NCI-H2107 treated with DMSO at 0.1 percent for 48 hours (cell line): Measurements from ENCODE around the gene LMBRD1.
"Not testable (repeated sequence)": the region's sequence is repeated elsewhere in the genome, so short reads cannot be mapped to it uniquely, and the experiment has no call there.

ENCODE experiments used
- DNase-seq: peaks from one replicate; lab custom pipeline; 2025; ENCODE audit not compliant: unreplicated experiment; lab: John Stamatoyannopoulos, UW

The LMBRD1 gene

DNA sequence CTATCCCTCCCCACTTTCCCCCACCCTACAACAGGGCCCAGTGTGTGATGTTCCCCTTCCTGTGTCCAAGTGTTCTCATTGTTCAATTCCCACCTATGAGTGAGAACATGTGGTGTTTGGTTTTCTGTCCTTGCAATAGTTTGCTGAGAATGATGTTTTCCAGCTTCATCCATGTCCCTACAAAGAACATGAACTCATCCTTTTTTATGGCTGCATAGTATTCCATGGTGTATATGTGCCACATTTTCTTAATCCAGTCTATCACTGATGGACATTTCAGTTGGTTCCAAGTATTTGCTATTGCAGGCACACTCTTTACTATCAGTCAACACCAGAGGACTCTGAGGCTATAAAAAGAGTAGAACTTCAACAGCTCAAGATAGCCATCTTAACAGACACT, 2.0 kb upstream of the LMBRD1 start:
- not testable (repeated sequence) for DNase-seq

DNA sequence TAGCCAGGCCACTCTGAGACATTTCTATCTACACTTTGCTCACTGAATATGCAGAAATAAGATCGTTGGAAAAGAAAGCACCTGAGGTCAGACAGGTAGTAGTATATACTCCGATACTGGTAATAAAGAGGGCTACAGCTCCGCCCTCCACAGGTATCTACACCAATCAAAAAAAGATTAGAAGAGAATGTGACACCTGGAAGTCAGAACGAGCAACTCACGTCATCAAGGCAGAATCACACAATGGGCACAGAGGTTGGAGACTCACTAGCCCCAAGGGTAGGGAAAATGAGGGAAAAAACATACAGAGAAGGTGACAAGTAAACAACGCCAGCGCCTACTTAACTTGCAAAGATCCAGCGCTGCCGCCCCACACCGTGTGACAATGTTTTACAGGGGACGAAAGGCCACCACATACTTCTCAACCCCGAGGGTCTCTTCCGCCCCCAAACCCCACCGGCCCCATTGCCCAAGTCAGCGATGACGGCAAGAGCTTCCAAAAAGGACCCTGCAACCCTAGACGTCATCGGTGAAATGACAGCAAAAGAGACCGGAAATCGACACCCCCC, 653 bp downstream of the LMBRD1 start:
- peak; percentile 85 for DNase-seq

DNA sequence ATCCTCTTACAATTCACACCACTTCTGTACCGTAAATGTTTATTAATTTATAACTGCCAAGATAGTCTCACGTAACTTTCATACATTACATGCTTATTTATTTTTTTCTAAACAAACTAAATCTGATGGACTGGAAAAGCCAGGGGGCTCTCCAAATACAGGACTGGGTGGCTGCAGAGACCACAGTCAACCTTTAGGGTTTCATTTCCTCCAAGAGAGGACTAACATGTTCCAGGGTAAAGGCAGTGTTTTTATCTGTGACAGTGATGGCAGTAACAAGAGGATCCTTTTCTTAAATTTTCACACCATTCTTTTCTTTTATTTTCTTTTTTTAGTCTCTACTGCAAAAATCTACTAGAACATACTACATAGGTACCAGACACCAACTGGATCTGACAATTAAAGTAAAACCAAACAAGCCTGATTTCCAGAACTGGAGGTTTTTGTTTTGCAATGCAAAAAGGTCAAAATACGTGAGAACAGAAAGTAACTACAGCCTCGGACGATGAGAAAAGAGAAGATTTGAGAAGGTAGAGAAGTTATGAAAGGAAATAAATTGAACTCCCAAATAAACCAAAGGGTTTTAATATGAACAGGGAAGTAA, 1.2 kb downstream of the LMBRD1 start:
- DNase-seq, result no peak

DNA sequence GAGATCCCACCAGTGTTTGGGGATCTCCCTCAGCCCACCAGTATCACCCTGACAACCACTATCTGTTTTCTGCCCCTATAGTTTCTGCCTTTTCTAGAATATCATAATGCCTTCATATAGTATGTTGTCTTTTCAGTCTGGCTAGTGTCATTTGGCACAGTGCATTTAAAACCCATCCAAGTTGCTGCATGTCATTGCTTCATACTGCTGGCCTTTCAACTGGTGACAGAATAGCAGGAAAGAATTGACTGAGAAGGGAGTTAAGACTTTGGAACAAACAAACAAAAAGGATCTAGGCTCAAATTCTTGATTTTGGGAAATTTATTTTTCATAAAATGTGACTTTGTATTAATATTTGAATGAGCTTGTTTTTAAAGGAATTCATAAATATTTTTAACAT, 4.5 kb downstream of the LMBRD1 start:
- DNase-seq, result no peak

DNA sequence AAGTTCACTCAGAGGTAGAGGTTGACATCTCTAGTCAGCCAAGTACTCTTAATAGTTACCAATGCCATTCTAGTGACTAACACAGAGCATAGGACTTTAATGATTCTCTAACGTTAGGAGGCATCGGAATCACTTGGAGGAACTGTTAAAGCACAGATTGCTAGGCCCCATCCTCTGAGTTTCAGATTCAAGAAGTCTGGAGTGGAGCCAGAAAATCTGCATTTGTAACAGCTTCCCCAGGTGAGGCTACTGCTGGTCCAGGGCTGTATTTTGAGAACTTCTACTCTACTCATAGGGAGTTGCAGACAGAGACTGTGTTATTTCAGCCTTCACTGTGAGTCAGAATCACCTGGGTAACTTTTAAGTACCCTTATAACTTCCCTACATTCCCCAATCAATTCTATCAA, 5.7 kb downstream of the LMBRD1 start:
- DNase-seq, result peak; percentile 1

DNA sequence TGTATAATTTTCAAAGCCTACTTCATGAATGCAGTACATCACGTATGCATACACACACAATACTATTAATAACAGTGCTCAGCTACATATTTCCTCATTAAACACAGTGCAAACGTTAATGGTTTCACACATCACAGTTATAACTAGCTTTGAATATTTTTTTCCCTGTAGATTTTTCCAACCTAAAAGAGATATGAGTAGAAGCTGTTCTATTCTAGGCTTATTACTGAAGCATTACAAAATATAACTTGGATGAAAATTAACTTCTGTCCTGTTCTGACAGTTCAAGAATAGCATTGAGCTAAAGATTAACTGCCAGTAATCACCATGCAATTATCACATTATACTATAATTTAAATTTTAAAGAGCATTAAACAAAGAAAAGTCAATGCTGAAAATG, 6.2 kb downstream of the LMBRD1 start:
- DNase-seq, result no peak

DNA sequence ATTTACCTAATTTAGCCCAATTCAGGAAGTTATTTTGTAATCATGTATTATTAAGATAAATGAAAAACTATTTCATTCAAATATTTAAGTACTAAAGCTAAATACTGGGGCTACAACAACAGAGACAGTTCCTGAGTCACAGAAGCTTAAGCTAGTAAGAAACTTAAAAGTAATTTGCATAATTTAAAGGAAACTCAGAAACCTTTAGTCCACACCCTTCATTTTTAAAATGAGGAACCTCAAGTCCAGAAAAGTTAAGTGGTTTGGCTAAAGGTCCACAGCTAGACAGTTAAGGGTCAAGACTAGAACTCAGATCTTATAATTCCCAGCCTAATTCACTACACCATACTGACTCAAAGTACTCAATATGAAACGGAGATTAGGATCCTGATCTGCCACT, 7.2 kb downstream of the LMBRD1 start:
- DNase-seq, result no peak

DNA sequence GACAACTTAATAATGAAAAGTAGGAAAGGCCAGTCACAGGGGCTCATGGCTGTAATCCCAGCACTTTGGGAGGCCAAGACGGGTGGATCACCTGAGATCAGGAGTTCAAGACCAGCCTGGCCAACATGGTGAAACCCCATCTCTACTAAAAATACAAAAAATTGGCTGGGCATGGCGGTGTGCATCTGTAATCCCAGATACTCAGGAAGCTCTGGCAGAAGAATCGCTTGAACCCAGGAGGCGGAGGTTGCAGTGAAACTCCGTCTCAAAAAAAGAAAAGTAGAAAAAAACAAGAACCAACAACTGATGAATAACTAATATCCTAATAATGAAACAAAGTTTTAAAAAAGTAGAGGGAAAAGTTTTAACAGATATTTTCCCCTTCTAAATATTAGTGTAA, 9.4 kb downstream of the LMBRD1 start:
- DNase-seq, result not testable (repeated sequence)

DNA sequence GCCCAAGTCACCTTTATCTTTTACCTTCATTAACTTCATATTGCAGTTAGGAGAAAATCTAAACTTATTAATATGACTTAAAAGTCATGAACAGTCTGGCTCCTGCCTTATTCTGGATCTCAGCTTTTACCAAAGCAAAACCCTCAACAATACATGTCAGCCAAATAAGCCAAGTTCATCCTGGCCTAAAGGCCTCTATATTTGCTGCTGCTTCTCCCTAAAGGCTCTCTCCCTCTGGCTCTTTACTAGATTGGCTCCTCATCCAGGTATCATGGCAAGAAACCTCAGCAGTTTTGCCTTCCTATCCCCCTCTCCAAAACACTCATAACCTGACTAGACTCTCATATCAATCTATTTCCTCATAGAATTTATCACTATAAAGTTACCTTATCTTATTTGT, 11.1 kb downstream of the LMBRD1 start:
- no peak for DNase-seq

DNA sequence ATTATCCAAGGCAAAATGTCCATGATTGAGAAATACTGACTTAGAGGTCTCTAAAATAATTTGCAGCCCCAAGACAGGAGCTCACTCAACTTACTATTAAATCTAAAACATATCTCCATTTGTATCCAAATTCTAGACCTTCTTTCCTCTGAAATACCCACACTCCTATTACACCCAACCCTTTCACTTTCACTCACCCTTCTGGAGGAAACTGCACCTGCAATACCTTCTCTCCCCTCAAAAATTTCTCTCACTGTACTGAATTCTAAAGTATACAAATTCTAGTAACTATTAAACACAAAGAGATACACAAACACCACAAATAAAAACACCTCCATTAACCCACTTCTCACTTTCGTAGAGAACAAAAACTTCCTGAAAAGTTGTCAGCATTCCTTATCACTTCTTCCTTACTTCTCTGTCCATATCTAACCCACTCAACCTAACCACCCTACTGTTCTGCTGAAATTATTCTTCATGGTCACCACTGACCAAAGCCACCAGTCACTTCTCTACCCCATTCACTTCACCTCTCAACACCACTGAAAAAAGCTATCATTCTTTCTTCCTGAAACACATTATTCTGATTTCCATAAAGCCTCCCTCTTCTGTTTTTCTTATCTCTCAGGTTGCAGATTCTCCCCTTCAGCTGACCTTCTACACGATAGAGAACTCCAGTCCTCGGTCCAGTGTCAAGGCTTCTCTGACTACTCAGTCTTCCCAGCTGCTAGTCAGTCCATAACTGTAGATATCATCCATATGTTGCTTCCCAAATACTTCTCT, 12.0 kb downstream of the LMBRD1 start:
- no peak for DNase-seq

DNA sequence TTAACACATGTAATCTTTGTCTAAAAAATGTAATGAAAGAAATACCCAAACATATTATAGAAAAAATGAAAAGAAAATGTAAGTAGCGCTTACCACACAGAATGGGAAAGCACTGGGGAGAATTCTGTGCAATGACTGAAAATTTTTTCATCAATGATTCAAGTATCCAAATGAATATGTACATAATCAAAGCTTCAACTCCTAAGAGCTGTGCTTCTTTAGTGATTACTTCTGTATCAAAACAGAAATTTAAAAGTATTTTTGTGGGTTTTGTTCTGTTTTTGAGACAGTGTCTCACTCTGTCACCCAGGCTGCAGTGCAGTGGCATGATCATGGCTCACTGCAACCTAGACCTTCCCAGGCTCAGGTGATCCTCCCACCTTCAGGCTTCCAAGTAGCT, 13.7 kb downstream of the LMBRD1 start:
- no peak for DNase-seq

DNA sequence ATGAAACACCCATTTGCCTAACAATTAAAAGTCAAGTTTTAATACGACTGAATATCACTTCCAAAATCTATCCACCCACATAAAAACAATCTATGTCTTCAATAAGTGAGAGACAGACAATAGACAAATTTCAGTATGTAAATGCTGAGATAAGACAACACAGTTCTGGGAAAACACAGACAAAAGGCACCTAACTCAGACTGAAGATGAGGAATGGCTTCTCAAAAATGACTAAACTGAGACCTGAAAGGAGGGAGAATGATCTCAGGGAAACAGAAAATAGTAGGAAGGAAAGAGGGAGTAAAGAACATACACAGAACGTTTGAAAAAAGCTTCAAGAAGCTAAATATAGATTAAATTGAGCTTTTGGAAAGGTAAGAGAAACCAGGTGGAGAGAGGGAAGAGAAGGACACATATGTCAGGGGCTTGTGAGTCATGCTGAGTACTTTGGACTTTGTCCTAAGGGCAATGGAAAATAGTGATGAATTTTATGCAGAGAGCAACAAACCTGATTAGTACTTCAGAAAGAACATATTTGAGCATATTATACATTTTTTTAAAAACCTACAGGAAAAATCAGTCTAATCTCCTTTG, 16.1 kb downstream of the LMBRD1 start:
- DNase-seq, result no peak

DNA sequence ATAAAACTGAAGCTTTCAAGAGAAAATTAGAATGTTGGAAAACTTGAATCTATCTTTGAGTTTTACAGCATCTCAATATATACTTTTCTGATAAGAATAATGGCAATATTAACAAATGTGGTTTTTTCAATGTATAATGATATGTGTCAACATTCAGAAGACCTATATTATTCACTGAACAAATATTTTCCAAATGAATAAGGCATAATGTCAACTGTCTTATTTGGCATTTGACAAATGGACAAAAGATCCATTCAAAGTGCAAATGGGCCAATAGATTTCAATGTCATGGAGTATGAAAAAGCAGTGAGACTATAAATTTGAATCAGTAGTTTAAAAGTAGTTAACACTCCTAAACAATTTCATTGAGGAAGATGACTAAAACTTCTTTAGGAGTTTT, 20.9 kb downstream of the LMBRD1 start:
- no peak for DNase-seq

DNA sequence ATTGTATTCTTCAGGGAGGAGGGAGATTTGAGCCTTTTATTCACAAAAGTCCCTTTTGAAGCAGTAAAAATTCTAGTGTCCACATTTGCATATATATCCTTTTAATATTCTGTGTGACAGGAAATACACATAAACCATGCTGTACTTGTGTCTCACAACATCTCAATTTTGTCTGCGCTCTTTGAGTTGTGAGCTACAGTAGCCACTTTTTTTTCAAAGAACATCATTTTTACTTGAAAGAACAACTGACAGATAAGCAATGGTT, 21.3 kb downstream of the LMBRD1 start:
- DNase-seq, result no peak

DNA sequence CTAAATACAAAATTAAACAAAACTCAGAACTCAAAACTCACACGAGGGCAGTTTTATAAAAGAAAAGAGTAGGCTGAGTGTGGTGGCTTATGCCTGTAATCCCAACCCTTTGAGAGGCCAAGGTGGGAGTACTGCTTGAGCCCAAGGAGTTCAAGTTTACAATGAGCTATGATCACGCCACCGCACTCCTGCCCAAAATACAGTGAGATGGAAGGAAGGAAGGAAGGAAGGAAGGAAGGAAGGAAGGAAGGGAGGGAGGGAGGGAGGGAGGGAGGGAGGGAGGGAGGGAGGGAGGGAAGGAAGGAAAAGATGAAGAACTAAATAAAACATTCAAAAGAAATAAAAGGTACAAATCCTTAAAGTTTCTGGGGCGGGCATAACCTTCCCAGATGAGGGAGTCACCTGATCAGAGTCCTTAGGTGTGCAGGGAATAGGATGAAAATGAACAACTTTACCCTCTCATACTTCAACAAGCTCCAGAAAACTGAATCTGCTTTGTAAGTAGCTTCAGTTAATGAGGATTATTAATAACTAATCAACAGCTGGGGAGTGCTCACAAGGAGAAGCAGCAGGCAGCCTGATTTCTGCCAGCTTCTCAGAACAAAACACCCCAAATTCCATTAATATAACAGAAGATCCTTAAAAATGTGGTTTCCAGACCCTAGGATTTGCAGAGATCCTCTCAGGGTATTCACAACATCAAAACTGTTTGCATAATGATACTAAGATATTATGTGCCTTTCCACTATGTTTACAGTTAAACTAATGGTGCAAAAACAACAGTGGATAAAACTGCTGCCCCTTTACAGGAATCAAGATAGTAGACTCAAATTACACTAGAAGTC, 21.8 kb downstream of the LMBRD1 start:
- DNase-seq, result no peak

DNA sequence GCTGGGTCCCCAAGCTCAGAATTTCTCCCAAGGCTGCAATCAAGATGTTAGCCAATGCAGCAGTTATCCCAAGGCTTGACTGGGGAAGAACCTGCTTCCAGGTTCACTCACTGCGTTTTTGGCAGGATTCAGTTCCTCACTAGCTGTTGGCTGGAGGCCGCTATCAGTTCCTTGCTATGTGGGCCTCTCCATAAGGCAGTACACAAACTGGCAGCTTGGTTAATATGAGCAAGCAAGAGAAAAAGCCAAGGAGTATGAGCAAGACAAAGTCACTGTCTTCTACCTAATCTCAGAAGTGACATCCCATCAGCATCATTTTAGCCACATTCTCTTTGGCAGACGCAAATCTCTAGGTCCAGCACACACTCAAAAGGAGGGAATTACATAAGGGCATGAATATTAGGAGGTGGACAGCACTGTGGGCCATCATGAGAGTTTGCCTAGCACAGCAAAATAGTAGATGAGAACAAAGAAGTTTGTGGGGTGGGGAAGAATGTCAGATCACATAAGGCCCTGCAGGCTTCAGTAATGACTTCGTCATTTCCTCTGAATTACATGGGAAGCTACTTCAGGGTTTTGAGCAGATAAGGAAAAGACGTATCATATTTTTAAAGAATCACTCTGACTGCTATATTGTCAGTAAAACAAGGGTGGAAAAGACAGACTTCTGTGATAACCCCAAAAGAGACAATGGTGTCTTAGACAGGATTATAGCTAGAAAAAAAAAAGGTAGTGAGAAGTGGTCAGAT, 25.5 kb downstream of the LMBRD1 start:
- DNase-seq, result no peak

DNA sequence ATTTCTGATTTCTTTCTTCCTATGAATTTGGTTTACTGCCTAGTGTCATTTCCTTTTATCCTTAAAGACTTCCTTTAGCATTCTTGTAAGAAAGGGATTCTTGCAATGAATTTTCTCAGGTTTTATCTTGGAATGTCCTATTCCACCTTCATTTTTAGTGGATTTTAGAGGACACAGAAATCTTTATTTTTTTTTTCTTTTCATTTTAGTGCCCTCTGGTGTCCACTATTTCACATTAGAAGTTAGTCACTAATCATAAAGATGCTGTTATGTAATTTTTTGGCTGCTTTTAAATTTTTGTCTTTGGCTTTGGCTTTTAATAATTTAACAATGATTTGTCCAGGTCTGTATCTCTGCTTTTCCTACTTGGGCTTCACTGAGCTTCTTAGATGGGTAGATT, 28.1 kb downstream of the LMBRD1 start:
- no peak for DNase-seq

DNA sequence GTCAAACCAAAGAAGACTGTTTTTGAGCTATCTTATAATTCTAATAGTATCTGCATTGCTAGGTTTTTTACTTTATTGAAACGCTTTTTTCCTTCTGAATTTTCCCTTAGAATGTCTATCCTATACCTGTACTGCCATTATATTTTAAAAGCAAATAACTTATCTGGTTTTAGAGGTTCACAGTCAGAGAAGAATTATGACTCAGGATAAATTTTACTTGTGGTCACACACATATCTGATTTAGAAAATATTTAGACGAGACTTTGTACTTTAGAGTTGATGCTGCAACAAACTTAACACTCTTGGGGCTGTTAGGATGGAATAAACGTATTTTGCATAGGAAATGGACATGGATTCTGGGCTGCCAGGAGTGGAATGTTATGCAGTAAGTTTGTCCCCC, 33.0 kb downstream of the LMBRD1 start:
- DNase-seq, result no peak

DNA sequence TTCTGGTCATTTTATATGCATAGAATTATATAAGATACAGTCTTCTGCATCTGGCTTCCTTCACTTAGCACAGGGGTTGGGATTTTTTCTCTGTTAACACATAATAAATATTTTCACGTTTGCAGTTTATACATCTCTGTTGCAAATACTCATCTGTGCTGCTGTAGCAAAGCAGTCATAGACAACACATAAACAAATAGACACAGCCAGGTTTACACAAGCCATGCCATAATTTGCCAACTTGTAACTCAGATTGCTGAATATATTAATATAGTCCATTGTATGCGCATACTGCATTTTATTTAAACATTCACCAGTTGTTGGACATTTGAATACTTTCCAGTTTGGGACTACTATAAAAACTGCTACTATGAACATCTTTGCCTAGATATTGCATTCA, 35.0 kb downstream of the LMBRD1 start:
- DNase-seq, result no peak

DNA sequence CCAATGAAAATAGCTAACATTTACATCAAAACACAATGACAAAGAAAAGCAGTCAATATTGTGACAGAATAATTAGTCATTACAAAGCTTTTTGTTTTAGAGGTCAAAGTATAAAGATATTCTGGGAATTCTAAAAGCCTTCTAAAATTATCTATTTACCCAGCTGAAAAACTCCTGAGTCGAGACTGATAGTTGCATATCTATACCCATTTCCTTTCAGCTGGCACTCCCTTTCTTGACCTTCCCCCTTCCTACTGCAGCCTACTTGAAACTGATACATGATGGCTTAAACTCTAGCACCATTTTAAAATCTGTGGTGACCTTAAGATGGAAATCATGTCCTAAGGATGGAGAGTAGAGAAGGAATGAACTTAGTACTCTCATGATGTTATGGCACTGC, 38.6 kb downstream of the LMBRD1 start:
- DNase-seq, result no peak

DNA sequence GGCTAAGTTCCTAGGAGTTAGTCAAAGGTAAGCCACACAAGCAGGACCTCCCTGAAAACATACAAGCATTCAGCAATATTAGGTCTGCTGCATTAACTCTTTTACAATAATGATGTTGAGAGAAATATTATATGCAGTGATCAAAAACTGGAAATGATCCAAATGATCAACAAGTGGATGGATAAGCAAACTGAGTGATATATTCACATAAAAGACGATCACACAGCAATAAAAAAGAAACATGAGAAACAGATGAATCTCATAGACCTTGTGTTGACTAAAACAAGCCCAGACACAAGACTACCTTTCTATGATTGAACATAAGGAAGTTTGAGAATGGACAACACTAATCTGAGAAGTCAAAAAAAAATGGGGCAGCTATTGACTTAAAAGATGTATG, 39.9 kb downstream of the LMBRD1 start:
- no peak for DNase-seq
